Left kidney (tissue), 2 donors: Measurements from ENCODE around the gene SPRR2E. TPM values are rescaled to one million over a fixed set of nuclear protein-coding genes. Genes with fewer than 3 reads are reported as not detected.
"Not testable (repeated sequence)": the region's sequence is repeated elsewhere in the genome, so short reads cannot be mapped to it uniquely, and the experiment has no call there.

Experiments
- DNase-seq: peaks from one replicate; pipeline ENCODE4 v3.0.0-alpha.2; 2013
- polyA plus RNA-seq: library from polyadenylated mRNA; unstranded; fragments of 120-200 nt; gene quantifications from one replicate; pipeline ENCODE4 v1.2.1, GENCODE V29; 2013; ENCODE audit not compliant: insufficient read length

SPRR2E gene
- polyA plus RNA-seq, 1 donor, result not detected

DNA sequence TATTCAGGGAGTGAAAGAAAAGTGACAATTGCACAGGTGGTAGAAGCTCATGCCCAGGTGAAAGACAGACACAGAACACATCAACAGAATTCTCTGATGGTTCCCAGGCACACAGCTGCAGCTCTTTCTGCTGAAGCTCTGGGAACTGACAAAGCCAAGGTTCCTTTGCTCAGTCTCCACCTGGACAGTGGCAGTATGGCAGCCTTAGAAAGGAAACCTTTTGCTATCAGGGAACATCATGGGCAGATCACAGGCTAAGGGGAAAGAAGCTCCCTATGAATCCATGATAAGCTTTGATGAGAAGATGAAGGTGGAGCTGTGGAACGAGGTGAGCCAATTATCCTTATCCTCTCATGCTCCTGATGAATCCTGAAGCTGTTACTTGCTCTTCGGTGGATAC lies 24.1 kb downstream of the SPRR2E start:
- DNase-seq, result no peak

GRCh38 chr1:153058826-153059784 lies 35.2 kb downstream of the SPRR2E start:
- DNase-seq, result no peak

DNA sequence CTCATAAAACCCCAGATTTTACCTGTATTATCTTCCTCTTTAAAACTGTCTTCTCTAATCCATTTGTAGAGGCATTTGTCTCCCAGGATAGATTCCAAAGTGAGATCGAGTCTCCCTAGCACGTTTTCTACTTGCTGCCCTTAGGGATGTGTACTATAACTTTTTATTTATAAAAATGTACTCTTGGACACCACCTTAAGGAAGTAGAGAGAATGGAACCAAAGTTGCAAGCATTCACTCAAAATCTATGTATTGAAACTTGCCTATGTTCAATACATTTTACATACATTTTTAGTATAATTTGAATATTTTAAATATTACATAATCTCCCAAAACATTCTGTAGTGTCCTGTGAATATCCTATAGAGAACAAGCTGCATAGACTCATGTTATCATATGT lies 36.2 kb downstream of the SPRR2E start:
- no peak for DNase-seq

- DNase-seq, result no peak
These were observed 37.0 kb downstream of the SPRR2E start, which contains the start of gene SPRR2A for GRCh38 chr1:153057375-153057774. Gene SPRR2A (minus strand): TSS chr1:153057512. CDS start chr1:153056735, 777 bp downstream.

DNA sequence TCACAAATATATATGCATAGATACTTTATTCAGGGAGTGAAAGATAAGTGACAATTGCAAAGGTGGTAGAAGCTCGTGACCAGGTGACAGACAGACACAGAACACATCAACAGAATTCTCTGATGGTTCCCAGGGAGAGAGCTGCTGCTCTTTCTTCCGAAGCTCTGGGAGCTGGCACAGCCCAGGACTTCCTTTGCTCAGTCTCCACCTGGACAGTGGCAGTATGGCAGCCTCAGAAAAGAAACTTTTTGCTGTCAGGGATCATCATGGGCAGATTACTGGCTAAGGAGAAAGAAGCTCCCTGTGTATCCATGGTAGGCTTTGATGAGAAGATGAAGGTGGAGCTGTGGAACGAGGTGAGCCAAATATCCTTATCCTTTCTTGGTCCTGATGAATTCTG lies 38.2 kb downstream of the SPRR2E start:
- DNase-seq, result not testable (repeated sequence)

DNA sequence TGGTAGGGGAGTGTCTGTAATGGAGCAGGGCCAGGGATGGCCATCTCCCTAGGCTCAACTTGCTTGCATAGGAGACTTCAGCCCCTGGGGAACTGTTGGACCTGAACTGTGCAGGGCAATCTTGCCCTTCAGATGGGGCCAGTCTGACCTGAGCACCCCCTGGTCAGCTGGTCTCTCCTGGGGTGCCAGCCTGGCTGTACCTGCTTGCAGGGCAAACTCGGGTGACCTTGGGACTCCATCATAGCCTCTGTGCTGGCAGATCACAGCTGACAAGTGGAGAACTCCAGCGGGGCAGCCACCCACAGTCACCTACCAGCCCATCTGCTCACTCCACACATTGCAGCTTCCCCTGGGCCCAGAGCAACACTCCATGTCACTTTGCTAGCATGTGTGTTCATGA lies 45.1 kb downstream of the SPRR2E start:
- no peak for DNase-seq

Other genes with a start within 250 kb of the SPRR2E start
- gene LCE7A, start 234.5 kb downstream of the SPRR2E start, polyA plus RNA-seq, result not detected
- gene SMCP, start 216.2 kb downstream of the SPRR2E start, polyA plus RNA-seq, result not detected
- gene IVL, start 186.0 kb downstream of the SPRR2E start, polyA plus RNA-seq, result 0.23 TPM
- gene SPRR5, start 147.3 kb downstream of the SPRR2E start, polyA plus RNA-seq, result not detected
- not detected for gene SPRR4, start 123.9 kb downstream of the SPRR2E start, polyA plus RNA-seq
- not detected for gene SPRR1A, start 110.4 kb downstream of the SPRR2E start, polyA plus RNA-seq
- not detected for gene SPRR3, start 92.8 kb downstream of the SPRR2E start, polyA plus RNA-seq
- not detected for gene SPRR1B, start 63.3 kb downstream of the SPRR2E start, polyA plus RNA-seq
- not detected for gene SPRR2D, start 53.4 kb downstream of the SPRR2E start, polyA plus RNA-seq
- not detected for gene SPRR2A, start 37.0 kb downstream of the SPRR2E start, polyA plus RNA-seq
- gene SPRR2B, start 22.9 kb downstream of the SPRR2E start, polyA plus RNA-seq, result not detected
- not detected for gene SPRR2F, start 19.0 kb upstream of the SPRR2E start, polyA plus RNA-seq
- gene SPRR2G, start 56.4 kb upstream of the SPRR2E start, polyA plus RNA-seq, result not detected
- gene LELP1, start 108.9 kb upstream of the SPRR2E start, polyA plus RNA-seq, result not detected
- gene PRR9, start 123.1 kb upstream of the SPRR2E start, polyA plus RNA-seq, result not detected
- not detected for gene LORICRIN, start 165.2 kb upstream of the SPRR2E start, polyA plus RNA-seq
- gene PGLYRP3, start 218.4 kb upstream of the SPRR2E start, polyA plus RNA-seq, result not detected